IMR-90 (cell line): Measurements from ENCODE around the gene ALKBH1. TPM values are rescaled to one million over a fixed set of nuclear protein-coding genes. Genes with fewer than 3 reads are reported as not detected.

Source experiments
- ATAC-seq: fragments of 200-7000 bp; cut with Tn5 transposase; 2 replicates; pipeline ENCODE4 v1.9.1; 2020; ENCODE audit warnings: low read depth, mild to moderate bottlenecking, moderate library complexity
- BruUV-seq: library from RNA; stranded (reverse); fragments of 400-500 nt; replicated peaks from 2 replicates; lab custom pipeline; 2021; lab: Mats Ljungman, UMichigan
- CTCF ChIA-PET: fragments of 300-600 bp; formaldehyde crosslinking; extraction: SDS; loops from one replicate; lab custom pipeline; 2021; ENCODE audit warnings: antibody characterized with exemption; lab: Yijun Ruan, JAX
- POLR2A ChIA-PET: fragments of 300-600 bp; sonication (Branson Sonifier 250); formaldehyde crosslinking; loops from one replicate; lab custom pipeline; 2022; ENCODE audit warnings: antibody characterized with exemption; ENCODE audit not compliant: unreplicated experiment; lab: Charles Lee
- DNase-seq: peaks from one replicate; pipeline ENCODE4 v3.0.0; 2013
- H2AFZ ChIP-seq: replicated peaks from 2 replicates; pipeline ENCODE3; 2013; ENCODE audit warnings: low read length, mild to moderate bottlenecking; ENCODE audit not compliant: poor library complexity
- H2AK5ac ChIP-seq: 2 replicates; pipeline ENCODE4 v1.6.1; 2013; ENCODE audit warnings: low read depth, low read length, inconsistent platforms
- H2AK9ac ChIP-seq: replicated peaks from 2 replicates; pipeline ENCODE3; 2013; ENCODE audit warnings: mild to moderate bottlenecking, low read depth, low read length, moderate library complexity; ENCODE audit not compliant: poor library complexity
- H2BK120ac ChIP-seq: 2 replicates; pipeline ENCODE4 v1.6.1; 2013; ENCODE audit warnings: low read depth, low read length, inconsistent platforms
- H2BK15ac ChIP-seq: 3 replicates; pipeline ENCODE4 v1.6.1; 2013; ENCODE audit warnings: low read depth, low read length, inconsistent platforms
- H2BK20ac ChIP-seq: 2 replicates; pipeline ENCODE4 v1.6.1; 2013; ENCODE audit warnings: low read depth, mild to moderate bottlenecking, inconsistent platforms, low read length, moderate library complexity
- H2BK5ac ChIP-seq: 2 replicates; pipeline ENCODE4 v1.6.1; 2013; ENCODE audit warnings: mild to moderate bottlenecking, low read depth, low read length, inconsistent platforms; ENCODE audit not compliant: poor library complexity, severe bottlenecking
- H3K14ac ChIP-seq: replicated peaks from 2 replicates; pipeline ENCODE4 v1.6.1; 2013; ENCODE audit warnings: low read depth, low read length, inconsistent platforms
- H3K18ac ChIP-seq: 2 replicates; pipeline ENCODE4 v1.6.1; 2013; ENCODE audit warnings: low read depth, low read length, control low read depth
- H3K23ac ChIP-seq: 2 replicates; pipeline ENCODE4 v1.6.1; 2013; ENCODE audit warnings: low read depth, low read length, inconsistent platforms
- H3K27ac ChIP-seq: 2 replicates; pipeline ENCODE4 v1.5.1; 2013; ENCODE audit warnings: mild to moderate bottlenecking, control low read depth, low read length; ENCODE audit not compliant: insufficient read depth
- H3K27me3 ChIP-seq: 2 replicates; pipeline ENCODE4 v1.6.1; 2013; ENCODE audit warnings: low read length; ENCODE audit not compliant: control insufficient read depth, insufficient read depth
- H3K36me3 ChIP-seq: 2 replicates; pipeline ENCODE4 v1.6.1; 2013; ENCODE audit warnings: low read length, mixed read lengths; ENCODE audit not compliant: control insufficient read depth, insufficient read depth
- H3K4ac ChIP-seq: 2 replicates; pipeline ENCODE4 v1.6.1; 2013; ENCODE audit warnings: low read depth, low read length, inconsistent platforms
- H3K4me1 ChIP-seq: 2 replicates; pipeline ENCODE4 v1.6.1; 2013; ENCODE audit warnings: low read length, mixed read lengths; ENCODE audit not compliant: control insufficient read depth, insufficient read depth
- H3K4me2 ChIP-seq: 2 replicates; pipeline ENCODE4 v1.6.1; 2013; ENCODE audit warnings: low read depth, mild to moderate bottlenecking, control low read depth, low read length, moderate library complexity
- H3K4me3 ChIP-seq: 2 replicates; pipeline ENCODE4 v1.5.1; 2013; ENCODE audit warnings: low read depth, mild to moderate bottlenecking, control low read depth, low read length, moderate library complexity; ENCODE audit not compliant: insufficient read depth
- H3K56ac ChIP-seq: 2 replicates; pipeline ENCODE4 v1.6.1; 2013; ENCODE audit warnings: low read length, inconsistent platforms; ENCODE audit not compliant: insufficient read depth; ENCODE audit errors: extremely low read depth
- H3K79me1 ChIP-seq, 2 experiments: 2 replicates each; pipeline ENCODE4 v1.6.1; 2013; ENCODE audit warnings: low read length in 2 of 2, inconsistent platforms in 1 of 2, low read depth in 1 of 2
- H3K9ac ChIP-seq: 2 replicates; pipeline ENCODE4 v1.6.1; 2013; ENCODE audit warnings: low read depth, low read length, control low read depth
- H3K9me1 ChIP-seq: 2 replicates; pipeline ENCODE4 v1.6.1; 2013; ENCODE audit warnings: low read length, inconsistent platforms; ENCODE audit not compliant: insufficient read depth
- H3K9me3 ChIP-seq: 2 replicates; pipeline ENCODE4 v1.6.1; 2013; ENCODE audit warnings: low read length; ENCODE audit not compliant: control insufficient read depth, insufficient read depth
- H4K20me1 ChIP-seq: 2 replicates; pipeline ENCODE4 v1.6.1; 2013; ENCODE audit warnings: low read length, inconsistent platforms; ENCODE audit not compliant: insufficient read depth
- H4K5ac ChIP-seq: 2 replicates; pipeline ENCODE4 v1.6.1; 2013; ENCODE audit warnings: mild to moderate bottlenecking, low read depth, low read length, control low read depth
- H4K8ac ChIP-seq, 2 experiments: 2 replicates each; pipeline ENCODE4 v1.6.1; 2013; ENCODE audit warnings: low read depth in 2 of 2, low read length in 2 of 2, control low read depth in 1 of 2, inconsistent platforms in 1 of 2
- H4K91ac ChIP-seq: 2 replicates; pipeline ENCODE4 v1.6.1; 2013; ENCODE audit warnings: low read depth, low read length, inconsistent platforms; ENCODE audit not compliant: insufficient read depth
- CHD1 ChIP-seq: IDR thresholded peaks from 2 replicates; pipeline ENCODE4 v1.6.1; 2012; ENCODE audit warnings: low read depth, low read length, improper control_type of control experiment
- FOS ChIP-seq: fragments of 150-350 bp; IDR thresholded peaks from 2 replicates; pipeline ENCODE4 v1.6.1; 2016; ENCODE audit warnings: low read depth, low read length
- MAZ ChIP-seq: IDR thresholded peaks from 2 replicates; pipeline ENCODE4 v1.6.1; 2012; ENCODE audit warnings: low read depth, mild to moderate bottlenecking, low read length, improper control_type of control experiment, moderate library complexity, borderline replicate concordance
- MXI1 ChIP-seq: IDR thresholded peaks from 2 replicates; pipeline ENCODE4 v1.6.1; 2012; ENCODE audit warnings: low read depth, mild to moderate bottlenecking, low read length, moderate library complexity, borderline replicate concordance
- NFE2L2 ChIP-seq: fragments of 150-350 bp; IDR thresholded peaks from 2 replicates; pipeline ENCODE4 v1.6.1; 2016; ENCODE audit warnings: low read depth, mild to moderate bottlenecking, low read length
- RCOR1 ChIP-seq: IDR thresholded peaks from 2 replicates; pipeline ENCODE4 v1.6.1; 2012; ENCODE audit warnings: mild to moderate bottlenecking, low read length, improper control_type of control experiment; ENCODE audit not compliant: insufficient replicate concordance
- WGBS, 2 experiments: methylation state at CpG; one replicate each; pipeline versions ENCODE4 v1.1.5 to v1.1.7; 2013; ENCODE audit warnings: missing lambda C conversion rate in 2 of 2; ENCODE audit not compliant: insufficient read length in 1 of 2; ENCODE audit errors: extremely low coverage in 2 of 2; 5-methylcytosine and 5-hydroxymethylcytosine counted together
- dilution Hi-C: fragments of 300-500 bp; cut with HindIII; formaldehyde crosslinking; loops from one replicate; pipeline ENCODE4 v1.14.3; 2018; ENCODE audit warnings: low sequenced_read_pairs; ENCODE audit not compliant: unreplicated experiment
- in situ Hi-C: fragments of 300-500 bp; cut with MboI; formaldehyde crosslinking; loops from 3 replicates; pipeline ENCODE4 v1.14.3; 2019; ENCODE audit warnings: low sequenced_read_pairs, inconsistent platforms, mixed read lengths
- intact Hi-C: fragments of 100-400 bp; cut with micrococcal nuclease; formaldehyde crosslinking; loops from 2 replicates; pipeline ENCODE4 v1.10.0; 2022
- polyA plus RNA-seq, 3 experiments: library from polyadenylated mRNA; depleted of rRNA; stranded (reverse); fragments of >200 nt; gene quantifications; 2 replicates each; pipeline ENCODE4 v1.2.3, GENCODE V29; 2012; ENCODE audit warnings: low replicate concordance in 1 of 3
- total RNA-seq: library from RNA; depleted of rRNA; stranded (reverse); fragments of >200 nt; gene quantifications from 2 replicates; pipeline ENCODE4 v1.2.3, GENCODE V29; 2012
- TF ChIP-seq, protein P1 (sequence below): fragments of 150-350 bp; IDR thresholded peaks from 2 replicates; pipeline ENCODE4 v1.6.1; 2017; ENCODE audit warnings: mild to moderate bottlenecking, antibody characterized with exemption, low read length, low read depth
- TF ChIP-seq, protein P2 (sequence below): fragments of 150-350 bp; IDR thresholded peaks from 2 replicates; pipeline ENCODE4 v1.6.1; 2016; ENCODE audit warnings: low read depth, mild to moderate bottlenecking, low read length, moderate library complexity, borderline replicate concordance

ALKBH1 gene
- total and polyA plus RNA-seq, 2 of the 4 experiments (the other 2 are of a cell fraction), result 10.0 to 10.8 TPM

DNA sequence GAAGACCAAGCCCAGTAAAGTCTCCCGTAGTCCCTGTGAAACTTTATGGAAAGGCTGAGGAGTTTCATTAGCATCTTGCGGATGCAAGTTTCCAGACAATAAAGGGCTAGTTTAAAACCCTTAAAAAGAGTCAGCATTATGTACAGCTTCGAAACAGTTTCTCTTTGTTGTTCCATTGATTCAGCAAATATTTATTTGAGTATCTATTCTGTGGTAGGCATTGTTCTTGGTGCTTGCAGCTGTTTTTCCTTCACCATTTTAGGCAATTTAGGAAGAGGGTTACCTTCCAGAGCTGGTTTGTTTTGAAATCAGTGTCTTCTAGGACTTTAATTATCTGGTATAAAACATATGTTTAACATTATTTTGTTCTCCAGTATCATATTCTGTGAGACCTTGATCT lies 1.6 kb upstream of the ALKBH1 start:
- dilution Hi-C loops, result no loop called here
- ChIA-PET CTCF (interaction anchor here (0.8 to 1.0 kb wide), 2 partner anchors 24 to 88 kb away, joined by 3 to 4 read pairs; no protein-coding TSS in a partner anchor), POLR2A (no interaction called here)

More for the DNA sequence above, 1.6 kb upstream of the ALKBH1 start:
- Histone ChIP-seq H3K56ac (no peak overlapping the region), H3K79me1 (peaks cover 17 to 43% of the 10 kb centered on the region in 2 experiments), H3K4me2 (peak overlapping the region; percentile 99; the same call in 1 of the 2 replicates), H3K4me3 (no peak overlapping the region), H3K4ac (no peak overlapping the region), H2BK20ac (no peak overlapping the region), H3K18ac (no peak overlapping the region), H4K91ac (no peak overlapping the region), H3K9me1 (no peaks in the 10 kb centered on the region), H3K36me3 (peaks cover 17% of the 10 kb centered on the region), H3K14ac (no peak overlapping the region), H4K5ac (no peak overlapping the region), H2AK5ac (no peak overlapping the region), H4K20me1 (peaks cover 11% of the 10 kb centered on the region), H3K9me3 (no peaks in the 10 kb centered on the region), H4K8ac (0 out of 4 replicates have a peak overlapping the region, but pooled peaks of 1 of the 2 experiments have one; percentile 23), H2BK120ac (no peak overlapping the region), H2AFZ (no peak overlapping the region), H2BK5ac (no peak overlapping the region), H3K27me3 (no peaks in the 10 kb centered on the region), H2BK15ac (no peak overlapping the region), H2AK9ac (no peak overlapping the region), H3K27ac (no peak overlapping the region), H3K4me1 (no peaks in the 10 kb centered on the region; the same call in 1 of the 2 replicates), H3K23ac (no peak overlapping the region), H3K9ac (no peak overlapping the region; the same call in 1 of the 2 replicates)
- in situ Hi-C loops (no loop called here), intact Hi-C loops (loop anchor here (5.0 kb wide), 2 partner anchors 157 to 557 kb away; no protein-coding TSS in a partner anchor)
- no peak for DNase-seq
- whole genome bisulfite sequencing, 2 experiments, result 71% methylated on average over 1 of the region's 3 CpGs; no CpG with 5 or more reads in 1 of the 2 experiments
- TF ChIP-seq, protein P1, sequence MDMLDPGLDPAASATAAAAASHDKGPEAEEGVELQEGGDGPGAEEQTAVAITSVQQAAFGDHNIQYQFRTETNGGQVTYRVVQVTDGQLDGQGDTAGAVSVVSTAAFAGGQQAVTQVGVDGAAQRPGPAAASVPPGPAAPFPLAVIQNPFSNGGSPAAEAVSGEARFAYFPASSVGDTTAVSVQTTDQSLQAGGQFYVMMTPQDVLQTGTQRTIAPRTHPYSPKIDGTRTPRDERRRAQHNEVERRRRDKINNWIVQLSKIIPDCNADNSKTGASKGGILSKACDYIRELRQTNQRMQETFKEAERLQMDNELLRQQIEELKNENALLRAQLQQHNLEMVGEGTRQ, result no peak
- TF ChIP-seq FOS (no peak), NFE2L2 (no peak), MXI1 (no peak), MAZ (no peak), RCOR1 (no peak), CHD1 (no peak)
- TF ChIP-seq, protein P2, sequence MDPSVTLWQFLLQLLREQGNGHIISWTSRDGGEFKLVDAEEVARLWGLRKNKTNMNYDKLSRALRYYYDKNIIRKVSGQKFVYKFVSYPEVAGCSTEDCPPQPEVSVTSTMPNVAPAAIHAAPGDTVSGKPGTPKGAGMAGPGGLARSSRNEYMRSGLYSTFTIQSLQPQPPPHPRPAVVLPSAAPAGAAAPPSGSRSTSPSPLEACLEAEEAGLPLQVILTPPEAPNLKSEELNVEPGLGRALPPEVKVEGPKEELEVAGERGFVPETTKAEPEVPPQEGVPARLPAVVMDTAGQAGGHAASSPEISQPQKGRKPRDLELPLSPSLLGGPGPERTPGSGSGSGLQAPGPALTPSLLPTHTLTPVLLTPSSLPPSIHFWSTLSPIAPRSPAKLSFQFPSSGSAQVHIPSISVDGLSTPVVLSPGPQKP, result no peak
- no peak for ATAC-seq
- BruUV-seq, result no TSS peak
